HG03175 (cell line): ENCODE data around the gene POU2AF3.
"Not testable (repeated sequence)": the region's sequence is repeated elsewhere in the genome, so short reads cannot be mapped to it uniquely, and the experiment has no call there.

Experiments
- ATAC-seq: cut with Tn5 transposase; IDR thresholded peaks from one replicate; pipeline ENCODE4 v1.9.1; 2021; ENCODE audit warnings: mild to moderate bottlenecking, moderate library complexity; ENCODE audit not compliant: unreplicated experiment

The POU2AF3 gene

GRCh38 chr11:111298413-111299100 is at the start of gene POU2AF3:
POU2AF3 (plus strand) TSS chr11:111298546; CDS start chr11:111298582, 36 bp downstream.
- ATAC-seq: no peak

DNA sequence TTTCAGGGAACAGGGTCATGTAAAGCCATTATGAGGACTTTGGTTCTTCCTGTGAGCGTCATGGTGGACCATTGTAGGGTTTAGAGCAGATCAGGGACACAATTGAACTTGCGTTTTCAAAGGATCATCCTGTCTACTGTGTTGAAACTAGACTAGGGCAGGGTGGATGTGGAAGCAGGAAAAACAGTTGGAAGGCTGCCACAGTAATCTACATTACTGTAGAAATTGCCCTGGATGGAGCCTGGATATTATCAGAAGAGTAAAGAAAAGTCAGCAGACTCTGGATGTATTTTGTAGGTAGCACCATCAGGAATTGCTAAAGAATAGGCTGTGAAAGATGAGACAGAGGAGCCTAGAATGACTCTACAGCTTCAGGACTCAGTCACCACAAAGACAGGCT is 47.4 kb upstream of the POU2AF3 start:
- no peak for ATAC-seq

DNA sequence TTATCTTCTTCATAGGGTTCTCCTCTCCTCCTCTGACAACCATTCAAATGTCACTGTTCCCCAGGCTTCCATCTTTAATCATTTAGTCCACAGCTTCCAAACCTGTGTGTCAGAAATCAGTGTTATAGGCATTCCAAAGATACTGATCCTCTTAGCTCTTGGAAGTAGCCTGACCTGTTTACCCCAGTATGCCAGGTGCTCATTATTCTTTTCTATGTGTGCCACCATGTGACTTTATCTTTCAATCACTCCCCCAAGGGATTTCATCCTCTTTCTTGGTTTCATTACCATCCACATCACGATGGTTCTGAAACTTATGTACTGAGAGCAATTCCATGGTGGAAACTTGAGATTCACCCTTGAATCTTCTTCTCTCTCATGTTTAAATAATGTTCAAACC is 45.2 kb upstream of the POU2AF3 start:
- no peak for ATAC-seq

GRCh38 chr11:111253630-111254029 is 44.7 kb upstream of the POU2AF3 start:
- ATAC-seq: no peak

DNA sequence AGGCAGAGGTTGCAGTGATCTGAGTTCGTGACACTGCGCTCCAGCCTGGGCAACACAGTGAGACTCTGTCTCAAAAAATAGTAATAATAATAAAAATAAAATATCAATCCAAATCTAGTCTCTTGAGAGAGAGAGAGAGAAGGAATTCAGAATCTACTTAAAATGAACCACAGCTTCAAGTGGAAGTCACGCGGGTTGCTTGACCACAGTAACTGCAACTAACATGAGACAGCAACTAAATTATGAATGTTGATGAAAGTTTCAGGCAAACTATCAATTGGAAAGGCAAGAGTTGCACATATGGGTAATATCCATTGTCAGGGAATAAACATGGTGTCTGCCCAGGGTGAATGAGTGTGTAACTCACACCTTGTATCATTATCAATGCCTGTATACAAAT is 40.3 kb upstream of the POU2AF3 start:
- ATAC-seq: no peak

DNA sequence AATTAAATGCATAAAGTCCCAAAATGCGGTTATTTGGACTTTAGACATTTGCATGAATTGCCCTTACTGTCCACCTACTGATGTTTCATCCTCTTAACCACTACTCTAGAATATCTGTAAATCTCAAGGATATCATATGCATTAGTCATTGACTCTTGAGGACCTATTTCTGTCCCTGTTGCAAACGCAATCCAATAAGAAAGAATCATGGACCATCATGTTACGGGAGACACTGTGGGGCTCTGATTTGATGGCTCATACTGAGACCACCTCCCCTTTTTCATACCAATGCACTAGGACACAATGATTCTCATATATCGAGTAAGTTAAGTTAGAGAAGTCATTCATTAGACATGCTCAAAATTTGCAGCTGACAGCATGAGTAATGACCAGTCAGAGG is 38.5 kb upstream of the POU2AF3 start:
- no peak for ATAC-seq

- no peak for ATAC-seq
Measured at GRCh38 chr11:111260811-111261210, 37.5 kb upstream of the POU2AF3 start.

DNA sequence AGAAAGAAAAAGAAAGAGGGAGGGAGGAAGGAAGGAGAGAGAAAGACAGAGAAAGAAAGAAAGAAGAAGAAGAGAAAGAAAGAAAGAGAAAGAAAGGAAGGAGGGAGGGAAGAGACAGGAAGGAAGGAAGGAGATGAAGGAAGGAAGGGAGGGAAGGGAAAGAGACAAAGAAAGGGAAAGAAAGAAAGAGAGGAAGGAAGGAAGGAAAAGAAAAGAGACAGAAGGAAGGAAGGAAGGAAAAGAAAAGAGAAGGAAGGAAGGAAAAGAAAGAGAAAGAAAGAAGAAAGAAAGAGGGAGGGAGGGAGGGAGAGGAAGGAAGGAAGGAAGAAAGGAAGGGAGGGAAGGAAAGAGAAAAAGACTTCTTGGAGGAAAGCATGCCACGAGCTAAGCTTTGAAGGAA is 33.7 kb upstream of the POU2AF3 start:
- no peak for ATAC-seq

DNA sequence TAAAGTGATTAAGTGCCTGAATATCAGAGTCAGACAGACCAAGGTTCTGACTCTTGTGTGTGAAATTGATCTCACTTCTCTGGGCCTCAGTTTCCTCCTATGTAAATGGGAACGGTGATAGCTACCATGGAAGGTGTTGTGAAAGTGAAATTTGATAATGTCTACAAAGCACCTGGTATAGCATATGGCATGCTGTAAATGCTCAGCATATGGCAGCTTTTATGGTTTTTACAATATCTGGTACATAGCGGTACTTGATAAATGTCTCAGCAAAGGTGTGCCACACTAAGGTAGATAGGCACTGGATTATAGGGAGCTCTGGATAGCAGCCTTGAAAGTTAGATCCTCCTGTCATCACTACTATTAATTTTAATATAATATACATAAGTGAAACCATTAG is 32.9 kb upstream of the POU2AF3 start:
- ATAC-seq: no peak

GRCh38 chr11:111268303-111268702 is 30.0 kb upstream of the POU2AF3 start:
- ATAC-seq: not testable (repeated sequence)

GRCh38 chr11:111269146-111269868 is 29.0 kb upstream of the POU2AF3 start:
- ATAC-seq: no peak

GRCh38 chr11:111272420-111272819 is 25.9 kb upstream of the POU2AF3 start:
- ATAC-seq: no peak

- ATAC-seq: no peak
Measured at GRCh38 chr11:111282562-111283075, 15.7 kb upstream of the POU2AF3 start.

DNA sequence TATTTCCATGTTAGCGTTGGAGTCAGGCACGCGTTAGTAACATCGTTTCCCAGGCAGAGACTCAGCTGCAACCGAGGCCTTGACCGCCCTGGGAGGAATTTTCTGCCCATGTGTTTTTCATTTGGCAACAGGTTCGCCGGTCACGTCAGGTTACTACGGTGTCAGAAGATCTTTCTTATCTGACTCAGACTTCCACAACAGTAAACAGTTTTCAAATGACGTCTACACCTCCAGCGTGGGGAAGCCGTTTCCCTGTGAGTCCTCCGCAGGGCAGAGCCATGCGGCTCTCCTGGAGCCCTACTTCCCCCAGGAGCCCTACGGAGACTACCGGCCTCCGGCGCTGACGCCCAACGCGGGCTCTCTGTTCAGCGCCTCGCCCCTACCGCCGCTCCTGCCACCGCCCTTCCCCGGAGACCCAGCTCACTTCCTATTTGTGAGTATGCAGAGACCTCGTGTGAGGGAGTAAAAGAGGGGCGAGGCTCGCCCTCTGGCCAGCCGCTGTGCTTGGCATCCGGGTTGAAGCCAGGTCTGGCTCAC is 14.3 kb upstream of the POU2AF3 start:
- no peak for ATAC-seq

DNA sequence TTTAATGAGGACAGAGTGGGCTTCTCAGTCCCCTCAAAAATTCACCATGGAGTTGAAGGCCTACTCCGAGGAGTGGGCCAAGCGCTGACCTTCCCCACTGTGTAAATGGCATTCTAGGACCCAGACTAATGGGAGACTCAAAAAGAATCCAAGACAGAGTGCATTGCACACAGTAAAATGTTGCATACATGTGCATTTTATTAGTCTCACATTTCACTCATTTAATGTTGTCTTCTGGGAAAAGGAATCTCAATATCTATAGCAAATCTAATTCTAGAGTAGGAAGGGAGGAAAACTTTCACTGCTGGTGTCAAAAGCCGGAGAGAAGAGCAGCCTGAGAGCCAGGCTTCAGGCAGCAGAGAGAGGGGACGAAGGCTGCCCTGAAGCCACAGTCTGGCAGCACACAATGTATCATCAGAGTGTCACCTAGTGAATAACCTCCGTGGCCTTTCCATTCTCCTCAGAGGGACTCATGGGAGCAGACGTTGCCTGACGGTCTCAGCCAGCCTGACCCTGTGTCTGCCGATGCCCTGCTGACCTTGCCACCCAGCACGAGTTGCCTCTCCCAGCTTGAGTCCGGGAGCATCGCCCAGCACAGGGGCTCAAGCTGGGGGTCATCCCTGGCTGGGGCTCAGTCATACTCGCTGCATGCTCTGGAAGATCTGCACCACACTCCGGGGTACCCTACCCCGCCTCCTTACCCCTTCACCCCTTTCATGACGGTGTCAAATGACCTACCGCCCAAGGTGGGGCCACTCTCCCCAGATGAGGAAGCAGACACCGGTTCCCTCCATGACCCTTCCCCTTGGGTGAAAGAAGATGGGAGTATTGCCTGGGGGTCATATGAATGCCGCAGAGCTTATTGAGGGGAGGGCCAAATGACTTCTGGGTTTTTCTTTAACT is 12.9 kb upstream of the POU2AF3 start:
- no peak for ATAC-seq

GRCh38 chr11:111291764-111292163 is 6.6 kb upstream of the POU2AF3 start:
- no peak for ATAC-seq

DNA sequence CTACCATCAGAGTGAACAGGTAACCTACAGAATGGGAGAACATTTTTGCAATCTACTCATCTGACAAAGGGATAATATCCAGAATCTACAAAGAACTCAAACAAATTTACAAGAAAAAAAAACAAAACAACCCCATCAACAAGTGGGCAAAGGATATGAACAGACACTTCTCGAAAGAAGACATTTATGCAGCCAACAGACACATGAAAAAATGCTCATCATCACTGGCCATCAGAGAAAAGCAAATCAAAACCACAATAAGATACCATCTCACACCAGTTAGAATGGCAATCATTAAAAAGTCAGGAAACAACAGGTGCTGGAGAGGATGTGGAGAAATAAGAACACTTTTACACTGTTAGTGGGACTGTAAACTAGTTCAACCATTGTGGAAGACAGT is 5.9 kb upstream of the POU2AF3 start:
- ATAC-seq: not testable (repeated sequence)

DNA sequence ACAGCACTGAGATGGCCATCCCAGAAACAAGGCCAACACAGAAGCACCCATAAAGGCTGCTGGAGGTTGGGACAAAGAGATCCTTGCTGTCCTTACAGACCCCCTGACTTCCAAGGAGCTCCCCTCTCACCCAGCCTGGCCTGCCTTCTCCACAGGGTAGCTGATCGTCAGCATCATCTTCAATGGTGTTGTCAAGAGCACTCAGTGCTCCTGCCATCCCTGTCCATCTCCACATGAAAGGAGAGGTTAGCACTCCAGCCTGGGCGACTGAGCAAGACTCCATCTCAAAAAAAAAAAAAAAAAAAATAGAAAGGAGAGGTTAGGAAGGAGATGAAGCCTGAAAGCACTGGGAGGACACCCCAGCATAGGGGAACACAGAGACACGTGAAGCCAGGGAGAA is 2.1 kb upstream of the POU2AF3 start:
- ATAC-seq: no peak

DNA sequence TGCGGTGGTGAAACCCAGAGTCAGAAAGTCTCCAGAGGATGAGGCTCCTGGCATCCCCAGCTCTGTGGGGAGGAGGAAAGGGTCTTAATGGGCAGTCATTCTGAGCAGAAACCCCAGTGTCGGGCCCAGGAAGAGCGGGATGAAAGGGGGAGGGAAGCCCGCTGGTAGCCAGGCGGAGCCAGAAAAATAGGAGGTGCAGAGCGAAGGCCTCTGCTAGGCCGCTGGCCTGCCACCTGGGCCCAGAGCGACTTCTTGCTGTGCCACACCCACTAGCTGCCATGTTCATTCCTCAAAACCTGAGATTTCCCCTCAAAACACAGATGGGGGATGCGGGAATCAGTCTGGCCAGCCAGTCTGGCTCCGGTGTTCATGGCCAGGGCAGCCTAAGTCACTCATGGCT is 650 bp upstream of the POU2AF3 start:
- ATAC-seq: no peak

DNA sequence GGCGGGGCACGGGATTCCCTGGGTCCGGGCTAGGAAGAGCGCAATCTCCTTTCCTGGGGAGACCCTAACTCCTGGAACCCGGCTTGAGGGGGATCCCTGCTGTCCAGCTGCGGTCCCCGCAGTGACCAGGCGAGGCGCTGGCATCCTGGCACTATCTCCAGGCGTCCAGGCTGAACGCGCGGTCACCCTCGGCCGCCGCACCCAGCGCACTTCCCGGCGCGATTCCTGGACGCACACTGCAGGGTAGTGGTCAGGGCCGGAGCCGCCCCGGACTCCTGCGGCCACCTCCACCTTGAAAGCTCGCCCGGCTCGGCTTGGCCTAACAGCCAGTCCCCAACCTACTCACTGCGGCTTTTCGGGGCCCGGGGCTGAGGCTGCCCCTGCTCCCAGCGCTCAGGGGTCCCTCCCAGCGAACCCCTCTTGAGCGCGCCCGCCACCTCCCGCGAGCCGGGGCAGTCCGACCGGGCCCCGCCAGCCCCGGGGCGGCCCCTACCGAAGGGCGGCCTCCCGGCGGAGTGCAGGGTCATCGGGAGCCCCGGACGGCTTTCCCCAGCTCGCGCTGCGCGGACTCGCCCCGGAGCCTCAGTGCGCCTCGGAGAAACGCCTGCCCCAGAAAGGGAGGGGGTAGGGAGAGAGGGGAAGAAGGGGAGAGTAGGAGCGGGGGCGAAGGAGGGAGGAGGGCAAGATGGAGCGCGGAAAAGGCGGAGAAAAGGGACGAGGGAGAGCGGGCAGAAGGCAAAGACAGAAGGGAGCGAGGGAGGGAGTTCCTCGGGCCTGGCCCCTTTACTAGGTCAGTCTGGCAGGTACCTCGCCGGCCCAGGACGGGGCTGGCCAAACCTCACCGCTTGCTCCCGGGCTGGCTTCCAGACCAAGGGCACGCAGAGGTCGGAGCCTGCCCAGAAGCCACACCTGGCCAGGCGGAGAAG is 1.0 kb downstream of the POU2AF3 start:
- peak; percentile 69 for ATAC-seq
